ENCODE results near the gene FGR. TPM values are rescaled to one million over a fixed set of nuclear protein-coding genes. Genes with fewer than 3 reads are reported as not detected.
A peak's percentile ranks its signal among the peaks of the same experiment; 100 is the strongest.
"Not testable (repeated sequence)": the region's sequence is repeated elsewhere in the genome, so short reads cannot be mapped to it uniquely, and the experiment has no call there.

Gene FGR
- total and polyA plus RNA-seq, 5 experiments from 2014 or later: 1.8 to 69.5 (median 2.3) TPM

GRCh38 chr1:27630859-27631491 lies 4.0 kb downstream of the FGR start:
- POLR2A ChIA-PET: interaction anchor here (0.5 to 5.0 kb wide), 7 partner anchors 9 to 542 kb away, joined by 3 to 25 read pairs (median 4); no protein-coding TSS in a partner anchor
- no peak for ATAC-seq
- peak overlapping the region in 8 of 10 donors; percentile 28 to 85 (median 63) for H3K4me3 Mint-ChIP-seq

GRCh38 chr1:27628712-27629111 lies 6.3 kb downstream of the FGR start:
- ATAC-seq (no peak), DNase-seq (no peak)
- Mint-ChIP-seq H3K27ac (peak overlapping the region in 8 of 10 donors; percentile 0 to 81 (median 64)), H3K9me3 (no peaks in the 10 kb centered on the region), H3K27me3 (no peaks in the 10 kb centered on the region), H3K36me3 (no peaks in the 10 kb centered on the region), H3K4me1 (peaks cover 36 to 68% (median 58%) of the 10 kb centered on the region in 4 donors), H3K4me3 (no peak overlapping the region)
- POLR2A ChIA-PET: interaction anchor here (0.6 to 5.0 kb wide), 4 partner anchors 9 to 331 kb away, joined by 3 to 25 read pairs (median 6); no protein-coding TSS in a partner anchor

More at GRCh38 chr1:27630859-27631491, 4.0 kb downstream of the FGR start:
- Mint-ChIP-seq H3K27me3 (no peaks in the 10 kb centered on the region), H3K4me1 (peaks cover 40 to 81% (median 71%) of the 10 kb centered on the region in 4 donors), H3K27ac (peak overlapping the region in 9 of 10 donors; percentile 15 to 89 (median 47)), H3K9me3 (no peaks in the 10 kb centered on the region), H3K36me3 (no peaks in the 10 kb centered on the region)
- no peak for DNase-seq

GRCh38 chr1:27627733-27628132 lies 7.3 kb downstream of the FGR start:
- POLR2A ChIA-PET: interaction anchor here (0.6 to 5.0 kb wide), 3 partner anchors 8 to 21 kb away, joined by 3 to 25 read pairs (median 5); no protein-coding TSS in a partner anchor
- H3K4me3 Mint-ChIP-seq, H3K36me3 Mint-ChIP-seq, H3K9me3 Mint-ChIP-seq, H3K27ac Mint-ChIP-seq, ATAC-seq, DNase-seq, H3K27me3 Mint-ChIP-seq: not testable (repeated sequence)
- H3K4me1 Mint-ChIP-seq: peaks cover 34 to 58% (median 48%) of the 10 kb centered on the region in 4 donors

- Mint-ChIP-seq H3K36me3 (no peaks in the 10 kb centered on the region), H3K27me3 (no peaks in the 10 kb centered on the region), H3K27ac (peak overlapping the region in 3 of 10 donors; percentile 76 to 89 (median 84)), H3K9me3 (no peaks in the 10 kb centered on the region), H3K4me3 (peak overlapping the region in 1 of 10 donors; percentile 57), H3K4me1 (peaks cover 31 to 53% (median 42%) of the 10 kb centered on the region in 4 donors)
- POLR2A ChIA-PET: interaction anchor here (1.0 kb wide), 1 partner anchor 12 kb away, joined by 4 read pairs; no protein-coding TSS in a partner anchor
- ATAC-seq (no peak), DNase-seq (no peak)
These were observed 7.9 kb downstream of the FGR start for GRCh38 chr1:27627061-27627460.

GRCh38 chr1:27626031-27626935 lies 8.7 kb downstream of the FGR start:
- no peaks in the 10 kb centered on the region for H3K36me3 Mint-ChIP-seq
- POLR2A ChIA-PET: interaction anchor here (0.6 to 1.9 kb wide), 4 partner anchors 11 to 183 kb away, joined by 4 to 7 read pairs (median 6); no protein-coding TSS in a partner anchor
- no peak for ATAC-seq
- H3K27me3 Mint-ChIP-seq: no peaks in the 10 kb centered on the region
- DNase-seq: peak in 1 of 10 donors; percentile 35
- peaks cover 25 to 51% (median 36%) of the 10 kb centered on the region in 4 donors for H3K4me1 Mint-ChIP-seq
- peak overlapping the region in 5 of 10 donors; percentile 17 to 85 (median 56) for H3K4me3 Mint-ChIP-seq
- H3K27ac Mint-ChIP-seq: peak overlapping the region in 5 of 10 donors; percentile 24 to 89 (median 75)
- H3K9me3 Mint-ChIP-seq: no peaks in the 10 kb centered on the region

- no peaks in the 10 kb centered on the region for H3K27me3 Mint-ChIP-seq
- DNase-seq (no peak), ATAC-seq (peak; percentile 21 to 33)
These were observed 10.4 kb downstream of the FGR start for GRCh38 chr1:27624467-27625178.

GRCh38 chr1:27623327-27624212 lies 11.4 kb downstream of the FGR start:
- Mint-ChIP-seq H3K9me3 (no peaks in the 10 kb centered on the region), H3K27ac (peak overlapping the region in 6 of 10 donors; percentile 48 to 89 (median 68)), H3K4me3 (peak overlapping the region in 6 of 10 donors; percentile 4 to 64 (median 48)), H3K36me3 (no peaks in the 10 kb centered on the region), H3K27me3 (no peaks in the 10 kb centered on the region), H3K4me1 (peaks cover 16 to 43% (median 30%) of the 10 kb centered on the region in 4 donors)
- DNase-seq: no peak
- POLR2A ChIA-PET: interaction anchor here (0.9 to 4.8 kb wide), 2 partner anchors 9 to 38 kb away, joined by 5 to 31 read pairs; no protein-coding TSS in a partner anchor
- peak; percentile 46 to 60 for ATAC-seq

More at GRCh38 chr1:27624467-27625178, 10.4 kb downstream of the FGR start:
- Mint-ChIP-seq H3K36me3 (no peaks in the 10 kb centered on the region), H3K27ac (no peak overlapping the region), H3K4me3 (no peak overlapping the region), H3K4me1 (peaks cover 20 to 46% (median 30%) of the 10 kb centered on the region in 4 donors), H3K9me3 (no peaks in the 10 kb centered on the region)
- POLR2A ChIA-PET: interaction anchor here (0.8 to 4.8 kb wide), 3 partner anchors 11 to 37 kb away, joined by 5 to 31 read pairs (median 7); no protein-coding TSS in a partner anchor

GRCh38 chr1:27622828-27623227 lies 12.2 kb downstream of the FGR start:
- Mint-ChIP-seq H3K27ac (peak overlapping the region in 2 of 10 donors; percentile 49 to 62), H3K27me3 (no peaks in the 10 kb centered on the region), H3K36me3 (no peaks in the 10 kb centered on the region), H3K9me3 (no peaks in the 10 kb centered on the region), H3K4me1 (peaks cover 20 to 48% (median 36%) of the 10 kb centered on the region in 4 donors), H3K4me3 (peak overlapping the region in 4 of 10 donors; percentile 34 to 57 (median 46))
- DNase-seq (no peak), ATAC-seq (no peak)
- POLR2A ChIA-PET: interaction anchor here (0.9 to 4.8 kb wide), 2 partner anchors 8 to 39 kb away, joined by 5 to 31 read pairs; no protein-coding TSS in a partner anchor

- ATAC-seq: no peak
- Mint-ChIP-seq H3K9me3 (no peaks in the 10 kb centered on the region), H3K27ac (peak overlapping the region in 2 of 10 donors; percentile 41 to 45), H3K36me3 (no peaks in the 10 kb centered on the region), H3K4me3 (peak overlapping the region in 2 of 10 donors; percentile 23 to 30), H3K27me3 (no peaks in the 10 kb centered on the region), H3K4me1 (peaks cover 27 to 52% (median 45%) of the 10 kb centered on the region in 4 donors)
- POLR2A ChIA-PET: interaction anchor here (0.7 to 4.8 kb wide), 6 partner anchors 9 to 40 kb away, joined by 3 to 31 read pairs (median 6); no protein-coding TSS in a partner anchor
- DNase-seq: no peak
These were observed 13.7 kb downstream of the FGR start for GRCh38 chr1:27621051-27621920.

GRCh38 chr1:27619782-27620438 lies 15.1 kb downstream of the FGR start:
- not testable (repeated sequence) for H3K9me3 Mint-ChIP-seq, H3K36me3 Mint-ChIP-seq, DNase-seq, H3K27me3 Mint-ChIP-seq, ATAC-seq
- POLR2A ChIA-PET: interaction anchor here (1.0 to 17.1 kb wide), 4 partner anchors 10 to 39 kb away, joined by 4 to 263 read pairs (median 14); no protein-coding TSS in a partner anchor
- Mint-ChIP-seq H3K27ac (peak overlapping the region in 7 of 10 donors; percentile 28 to 90 (median 67)), H3K4me1 (peaks cover 27 to 58% (median 54%) of the 10 kb centered on the region in 4 donors), H3K4me3 (peak overlapping the region in 4 of 10 donors; percentile 17 to 53 (median 51))

All from naive thymus-derived CD8-positive, alpha-beta T cell (primary cell).